Ascending aorta (tissue), 2 donors: ENCODE data around the gene HCN2. TPM values are rescaled to one million over a fixed set of nuclear protein-coding genes. Genes with fewer than 3 reads are reported as not detected.

ENCODE experiments used
- DNase-seq, 2 donors: peaks; one replicate each; pipeline ENCODE4 v3.0.0-alpha.2; 2019; ENCODE audit warnings: low spot score in 2 of 2
- H3K27ac ChIP-seq, 2 donors: fragments of 200-600 bp; sonication (generic); one replicate each; pipeline ENCODE4 v1.5.1; 2016 to 2017; ENCODE audit warnings: mild to moderate bottlenecking in 1 of 2
- H3K27me3 ChIP-seq: fragments of 200-600 bp; sonication (generic); one replicate; pipeline ENCODE4 v1.5.1; 2017
- H3K36me3 ChIP-seq, 2 donors: fragments of 200-600 bp; sonication (generic); one replicate each; pipeline ENCODE4 v1.5.1; 2016
- H3K4me1 ChIP-seq, 2 donors: fragments of 200-600 bp; sonication (generic); one replicate each; pipeline ENCODE4 v1.5.1; 2016 to 2017; ENCODE audit warnings: mild to moderate bottlenecking in 1 of 2
- H3K4me3 ChIP-seq, 2 donors: fragments of 200-600 bp; sonication (generic); one replicate each; pipeline ENCODE4 v1.5.1; 2016 to 2017; ENCODE audit warnings: mild to moderate bottlenecking in 1 of 2
- H3K9me3 ChIP-seq, 2 donors: fragments of 200-600 bp; sonication (generic); one replicate each; pipeline ENCODE4 v1.5.1; 2016
- CTCF ChIP-seq, 3 experiments: fragments of 200-600 bp in 2 of 3; fragments of 450-650 bp in 1 of 3; sonication (generic) in 2 of 3; IDR thresholded peaks; one replicate each; pipeline ENCODE4 v1.5.1; 2016 to 2019; ENCODE audit warnings: antibody characterized with exemption in 3 of 3, mild to moderate bottlenecking in 1 of 3, moderate library complexity in 1 of 3
- intact Hi-C: fragments of 100-400 bp; cut with DNase I; formaldehyde crosslinking; loops from one replicate; pipeline ENCODE4 v1.15.1; 2023
- total RNA-seq: library from RNA; depleted of rRNA; stranded (reverse); fragments of >200 nt; gene quantifications from one replicate; pipeline ENCODE4 v1.1.0, GENCODE V29; 2016

Gene HCN2
- total RNA-seq, 1 donor from 2014 or later: not detected

GRCh38 chr19:633068-633785, 43.5 kb downstream of the HCN2 start, which contains the start of gene POLRMT:
Gene POLRMT, minus strand, starts transcription at chr19:633537. Its CDS starts 25 bp downstream, at chr19:633512.
- intact Hi-C loops: loop anchor here (1.0 to 5.0 kb wide), 2 partner anchors 30 to 61 kb away; partner anchors contain the start of genes BSG and RNF126
- Histone ChIP-seq H3K27me3 (no peaks in the 10 kb centered on the region), H3K4me1 (peaks cover 10 to 20% of the 10 kb centered on the region in 2 donors), H3K4me3 (peak within 1 kb of the TSS; percentile 56 to 97), H3K9me3 (no peaks in the 10 kb centered on the region), H3K36me3 (peaks cover 15% of the 10 kb centered on the region in 2 donors), H3K27ac (peak within 1 kb of the TSS; percentile 53 to 72)
- peak; percentile 94 to 99 for DNase-seq
- no peak for TF ChIP-seq CTCF (IDR thresholded peaks at IDR 0.05)

- Histone ChIP-seq H3K4me3 (peak overlapping the region; percentile 56 to 97), H3K27me3 (no peaks in the 10 kb centered on the region), H3K4me1 (peaks cover 11 to 25% of the 10 kb centered on the region in 2 donors), H3K36me3 (peaks cover 7 to 9% of the 10 kb centered on the region in 2 donors), H3K9me3 (no peaks in the 10 kb centered on the region), H3K27ac (peak overlapping the region; percentile 53 to 72)
- no peak for TF ChIP-seq CTCF (IDR thresholded peaks at IDR 0.05)
- no peak for DNase-seq
- intact Hi-C loops: loop anchor here (1.0 to 5.0 kb wide), 2 partner anchors 29 to 62 kb away; partner anchors contain the start of genes BSG and RNF126
Observed at GRCh38 chr19:633786-634639, 44.3 kb downstream of the HCN2 start.

GRCh38 chr19:634975-635652, 45.4 kb downstream of the HCN2 start:
- Histone ChIP-seq H3K36me3 (no peaks in the 10 kb centered on the region), H3K4me3 (no peak overlapping the region), H3K4me1 (peaks cover 16 to 32% of the 10 kb centered on the region in 2 donors), H3K9me3 (no peaks in the 10 kb centered on the region), H3K27me3 (no peaks in the 10 kb centered on the region), H3K27ac (peak overlapping the region in 1 of 2 donors; percentile 37)
- DNase-seq: no peak
- no peak for TF ChIP-seq CTCF (IDR thresholded peaks at IDR 0.05)
- intact Hi-C loops: loop anchor here (5.0 kb wide), 1 partner anchor 63 kb away; the partner anchor contains the start of gene BSG

GRCh38 chr19:638906-639252, 49.2 kb downstream of the HCN2 start:
- intact Hi-C loops: loop anchor here (2.0 kb wide), 1 partner anchor 24 kb away; the partner anchor contains the start of gene RNF126
- peak overlapping the region; percentile 62 to 66 for H3K4me3 ChIP-seq
- no peaks in the 10 kb centered on the region for H3K36me3 ChIP-seq
- H3K4me1 ChIP-seq: peaks cover 12 to 23% of the 10 kb centered on the region in 2 donors
- no peaks in the 10 kb centered on the region for H3K9me3 ChIP-seq
- DNase-seq: no peak
- H3K27me3 ChIP-seq: no peaks in the 10 kb centered on the region
- peak overlapping the region in 1 of 2 donors; percentile 26 for H3K27ac ChIP-seq
- no peak for TF ChIP-seq CTCF (IDR thresholded peaks at IDR 0.05)
